HG03095 (cell line): Measurements from ENCODE around the gene BAZ1B.
"Not testable (repeated sequence)": the region's sequence is repeated elsewhere in the genome, so short reads cannot be mapped to it uniquely, and the experiment has no call there.

Experiments
- ATAC-seq: cut with Tn5 transposase; IDR thresholded peaks from one replicate; pipeline ENCODE4 v1.9.1; 2021; ENCODE audit warnings: moderate library complexity; ENCODE audit not compliant: unreplicated experiment

Gene BAZ1B

DNA sequence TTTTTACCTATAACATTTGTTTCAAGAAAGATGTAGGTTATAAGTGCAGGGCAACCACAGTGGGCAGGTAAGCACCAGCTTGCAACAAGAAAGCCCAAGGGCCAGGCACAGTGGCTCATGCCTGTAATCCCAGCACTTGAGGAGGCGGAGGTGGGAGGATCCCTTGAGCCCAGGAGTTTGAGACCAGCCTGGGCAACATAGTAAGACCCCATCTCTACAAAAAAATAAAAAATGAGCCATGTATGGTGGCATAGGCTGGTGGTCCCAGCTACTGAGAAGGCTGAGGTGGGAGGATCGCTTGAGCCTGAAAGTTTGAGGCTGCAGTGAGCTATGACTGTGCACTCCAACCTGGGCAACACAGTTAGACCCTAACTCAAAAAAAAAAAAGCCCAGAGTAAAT is 22.6 kb upstream of the BAZ1B start:
- no peak for ATAC-seq

DNA sequence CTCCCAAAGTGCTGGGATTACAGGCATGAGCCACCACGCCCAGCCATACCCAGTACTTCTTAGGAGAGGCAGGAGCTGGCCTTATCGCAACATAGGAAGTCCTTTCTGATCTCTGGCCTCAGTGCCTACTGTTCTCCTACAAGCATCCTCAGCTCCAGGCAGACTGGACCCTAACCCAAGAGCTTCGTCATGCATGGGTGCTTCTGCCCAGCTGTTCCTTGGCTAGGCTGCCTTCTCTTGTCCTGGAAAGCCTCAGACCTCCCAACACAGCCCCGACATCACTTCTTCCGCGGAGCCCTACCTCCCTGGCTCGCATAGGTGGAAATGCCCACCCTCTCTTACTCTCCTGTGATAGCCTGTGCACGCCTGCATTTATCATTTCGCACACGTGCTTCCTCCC is 19.6 kb upstream of the BAZ1B start:
- no peak for ATAC-seq

DNA sequence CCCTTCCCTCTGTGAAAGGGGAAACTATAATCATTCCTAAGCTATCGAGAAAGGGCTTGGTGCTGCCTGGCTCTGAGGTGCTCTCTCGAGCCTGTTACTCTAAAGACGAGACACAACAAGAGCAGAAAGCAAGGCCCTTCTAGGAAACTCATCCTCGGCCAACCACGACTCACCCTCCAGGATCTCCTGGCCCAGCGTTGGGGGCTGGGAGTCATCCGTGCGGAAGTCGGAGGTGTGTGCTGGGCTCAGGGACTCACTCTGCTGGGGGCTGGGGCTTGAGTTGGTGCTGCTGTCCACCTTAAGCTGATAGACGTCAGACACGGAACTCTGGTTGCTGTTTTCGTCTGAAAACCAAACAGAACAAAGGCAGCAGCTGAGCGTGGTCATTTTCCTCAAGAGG is 17.6 kb upstream of the BAZ1B start:
- ATAC-seq = no peak

DNA sequence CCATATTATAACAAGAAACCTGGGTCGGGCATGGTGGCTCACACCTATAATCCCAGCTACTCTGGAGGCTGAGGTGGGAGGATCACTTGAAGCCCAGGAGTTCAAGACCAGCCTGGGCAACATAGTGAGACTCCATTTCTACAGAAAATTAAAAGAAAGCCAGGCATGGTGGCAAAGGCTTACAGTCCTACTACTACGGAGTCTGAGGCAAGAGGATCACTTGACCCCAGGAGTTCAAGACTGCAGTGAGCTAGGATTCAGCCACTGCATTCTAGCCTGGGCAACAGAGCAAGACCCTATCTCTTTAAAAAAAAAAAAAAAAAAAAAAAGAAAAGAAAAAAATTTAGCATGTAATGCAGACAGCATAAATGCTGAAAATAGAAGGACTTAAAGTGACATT is 16.4 kb upstream of the BAZ1B start:
- ATAC-seq = not testable (repeated sequence)

DNA sequence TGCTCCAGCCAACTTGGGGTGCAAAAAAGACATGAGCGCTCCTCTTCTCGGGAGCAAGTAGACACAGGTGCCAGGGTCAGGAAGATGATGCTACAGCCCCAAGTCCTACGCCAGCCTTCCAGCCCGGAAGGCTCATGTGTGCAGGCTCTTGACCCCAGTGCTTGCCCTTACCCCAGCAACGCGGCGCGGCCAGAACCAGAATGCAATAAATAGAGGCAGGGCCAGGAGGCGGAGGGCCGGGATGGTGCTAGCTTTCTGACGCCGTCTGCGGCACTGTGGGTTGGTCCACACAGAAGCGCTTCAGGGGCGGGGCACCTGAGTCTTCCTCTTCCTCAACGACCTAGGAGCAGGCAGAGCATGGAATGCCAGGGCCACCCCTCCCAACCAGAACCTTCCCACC is 15.0 kb upstream of the BAZ1B start:
- ATAC-seq = no peak

DNA sequence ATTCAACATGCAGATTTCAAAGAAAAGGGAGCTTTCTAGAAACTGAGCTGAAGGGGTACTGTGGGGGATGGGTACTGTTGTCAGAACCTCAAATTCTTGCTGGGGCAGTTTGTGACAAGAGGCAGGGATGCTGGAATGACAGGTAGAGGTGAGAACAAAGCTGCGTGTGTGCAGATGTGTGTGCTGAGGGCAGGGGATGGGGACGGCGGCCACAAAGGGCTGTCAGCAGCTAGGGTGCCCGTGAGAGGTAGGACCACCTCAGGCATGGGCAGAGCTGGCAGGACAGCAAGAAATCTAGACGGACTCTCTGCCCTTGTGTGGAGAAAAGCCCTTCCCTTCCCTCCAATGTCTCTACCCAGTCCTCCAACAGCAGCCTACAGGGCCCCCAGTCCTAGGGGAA is 14.4 kb upstream of the BAZ1B start:
- ATAC-seq = no peak

DNA sequence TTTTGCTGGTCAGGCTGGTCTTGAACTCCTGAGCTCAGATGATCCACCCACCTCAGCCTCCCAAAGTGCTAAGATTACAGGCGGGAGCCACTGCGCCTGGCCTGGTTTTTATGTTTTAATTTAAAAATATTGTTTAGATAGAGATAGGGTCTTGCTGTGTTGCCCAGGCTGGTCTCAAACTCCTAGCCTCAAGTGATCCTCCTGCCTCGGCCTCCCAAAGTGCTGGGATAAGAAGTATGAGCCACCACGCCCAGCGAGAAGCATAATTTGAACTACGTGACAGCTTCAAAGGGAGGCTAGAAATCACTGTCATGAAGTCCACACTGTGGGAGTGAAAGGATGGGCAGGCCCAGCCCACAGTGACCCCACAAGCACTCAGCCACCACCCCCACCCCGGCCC is 13.8 kb upstream of the BAZ1B start:
- not testable (repeated sequence) for ATAC-seq

DNA sequence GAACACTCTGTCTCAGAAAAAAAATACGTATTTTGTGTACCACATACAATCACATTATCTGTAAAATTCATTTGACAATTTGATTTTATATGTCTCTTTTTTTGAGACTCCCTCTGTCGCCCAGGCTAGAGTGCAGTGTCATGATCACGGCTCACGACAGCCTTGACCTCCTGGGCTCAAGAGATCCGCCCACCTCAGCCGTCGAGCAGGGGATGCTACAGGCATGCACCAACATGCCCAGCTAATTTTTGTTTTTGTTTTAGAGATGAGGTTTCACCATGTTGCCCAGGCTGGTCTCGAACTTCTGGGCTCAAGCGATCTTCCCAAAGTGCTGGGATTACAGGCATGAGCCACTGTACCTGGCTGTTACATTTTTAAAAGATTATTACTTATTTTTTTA is 11.6 kb upstream of the BAZ1B start:
- ATAC-seq = no peak

DNA sequence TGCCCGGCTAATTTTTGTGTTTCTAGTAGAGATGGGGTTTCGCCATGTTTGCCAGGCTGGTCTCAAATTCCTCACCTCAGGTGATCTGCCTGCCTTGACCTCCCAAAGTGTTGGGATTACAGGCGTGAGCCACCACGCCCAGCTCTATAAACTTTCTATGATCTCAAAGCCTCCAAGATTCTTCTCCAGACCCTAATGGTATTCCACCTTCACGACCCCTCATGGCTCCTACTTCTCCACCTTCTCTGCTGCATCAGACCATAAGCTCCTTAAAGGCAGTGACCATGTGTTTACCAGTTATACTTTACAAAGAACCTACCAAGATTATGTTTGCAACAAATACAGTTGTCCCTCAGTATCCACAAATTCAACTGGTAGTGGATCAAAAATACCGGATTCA is 10.1 kb upstream of the BAZ1B start:
- no peak for ATAC-seq

DNA sequence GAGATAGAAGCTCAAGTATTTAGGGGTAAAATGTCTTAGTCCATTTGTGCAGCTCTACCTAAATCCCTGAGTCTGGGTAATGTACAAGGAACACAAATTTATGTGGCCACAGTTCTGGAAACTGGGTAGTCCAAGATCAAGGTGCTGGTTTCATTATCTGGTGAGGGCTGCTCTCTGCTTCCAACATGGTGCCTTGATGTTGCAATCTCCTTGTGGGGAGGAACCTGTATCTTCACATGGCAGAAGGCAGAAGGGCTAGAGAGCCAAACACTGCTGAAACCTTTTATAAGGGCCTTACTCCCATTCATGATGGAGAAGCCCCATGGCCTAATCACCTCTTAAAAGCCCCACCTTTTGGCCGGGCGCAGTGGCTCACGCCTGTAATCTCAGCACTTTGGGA is 8.7 kb upstream of the BAZ1B start:
- no peak for ATAC-seq

DNA sequence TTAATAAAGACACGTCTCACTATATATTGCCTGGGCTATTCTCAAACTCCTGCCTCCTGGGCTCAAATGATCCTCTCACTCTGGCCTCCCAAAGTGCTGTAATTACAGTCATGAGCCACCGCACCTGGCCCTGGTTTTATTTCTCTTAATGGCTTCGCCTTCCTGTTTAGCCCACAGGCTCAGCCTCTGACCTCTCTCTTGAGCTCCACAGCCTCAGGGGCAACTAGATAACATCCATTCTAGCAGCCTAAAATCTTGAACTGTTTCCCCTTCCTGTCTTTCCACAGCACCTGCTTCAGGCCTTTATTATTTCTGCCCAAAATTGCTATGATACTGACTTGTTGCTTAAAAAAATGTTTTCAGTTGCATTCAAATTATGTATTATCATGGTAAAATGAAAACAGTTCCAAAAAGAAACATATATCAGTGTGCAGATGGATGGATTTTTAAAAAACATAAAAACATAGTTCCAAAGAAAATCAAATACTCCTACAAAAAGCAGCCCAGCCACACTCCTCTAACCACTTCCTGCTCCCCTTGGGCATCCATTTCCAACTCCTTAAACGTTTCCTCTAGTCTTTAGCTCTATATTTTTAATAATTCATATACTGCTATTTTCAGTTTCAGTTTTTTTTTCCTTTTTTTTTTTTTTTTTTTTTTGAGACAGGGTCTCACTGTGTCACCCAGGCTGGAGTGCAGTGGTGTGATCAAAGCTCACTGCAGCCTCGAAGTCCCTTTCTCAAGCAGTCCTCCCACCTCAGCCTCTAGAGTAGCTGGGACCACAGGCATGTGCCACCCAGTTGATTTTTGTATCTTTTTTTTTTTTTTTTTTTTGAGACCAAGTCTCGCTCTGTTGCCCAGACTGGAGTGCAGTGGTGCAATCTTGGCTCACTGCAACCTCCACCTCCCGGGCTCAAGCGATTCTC is 5.1 kb upstream of the BAZ1B start:
- ATAC-seq = no peak

DNA sequence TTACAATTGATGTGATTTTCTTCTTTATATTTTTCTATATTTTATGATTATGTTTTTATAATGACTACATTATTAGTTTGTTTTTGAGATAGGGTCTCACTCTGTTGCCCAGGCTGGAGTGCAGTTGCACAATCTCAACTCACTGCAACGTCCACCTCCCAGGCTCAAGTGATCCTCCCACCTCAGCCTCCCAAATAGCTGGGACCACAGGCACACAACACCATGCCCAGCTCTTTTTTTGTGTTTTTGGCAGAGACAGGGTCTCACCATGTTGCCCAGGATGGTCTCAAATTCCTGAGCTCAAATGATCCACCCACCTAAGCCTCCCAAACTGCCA is 4.0 kb upstream of the BAZ1B start:
- ATAC-seq = not testable (repeated sequence)

DNA sequence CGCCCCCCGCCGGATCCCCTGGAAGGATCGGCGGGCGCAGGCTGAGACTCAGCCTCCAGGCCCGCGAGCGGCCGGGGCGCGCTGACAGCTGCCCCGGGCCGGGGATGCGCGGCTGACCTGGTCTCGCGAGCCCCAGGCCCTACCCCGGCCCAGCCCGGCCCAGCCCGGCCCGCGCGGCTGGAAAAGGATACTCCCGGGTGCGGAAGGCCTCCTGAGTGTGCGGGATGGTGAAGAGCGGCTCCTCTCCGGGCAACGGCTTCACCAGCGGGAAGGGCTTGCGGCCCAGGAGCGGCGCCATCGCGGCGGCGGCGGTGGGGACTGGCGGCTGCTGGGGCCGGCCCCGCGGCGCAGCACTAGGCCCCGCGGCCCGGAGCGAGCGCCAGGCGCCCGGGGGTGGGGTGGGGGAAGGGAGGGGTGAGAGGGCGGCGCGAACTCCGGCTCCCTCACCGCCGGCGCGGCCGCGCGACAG is 423 bp downstream of the BAZ1B start:
- ATAC-seq = peak; percentile 41

DNA sequence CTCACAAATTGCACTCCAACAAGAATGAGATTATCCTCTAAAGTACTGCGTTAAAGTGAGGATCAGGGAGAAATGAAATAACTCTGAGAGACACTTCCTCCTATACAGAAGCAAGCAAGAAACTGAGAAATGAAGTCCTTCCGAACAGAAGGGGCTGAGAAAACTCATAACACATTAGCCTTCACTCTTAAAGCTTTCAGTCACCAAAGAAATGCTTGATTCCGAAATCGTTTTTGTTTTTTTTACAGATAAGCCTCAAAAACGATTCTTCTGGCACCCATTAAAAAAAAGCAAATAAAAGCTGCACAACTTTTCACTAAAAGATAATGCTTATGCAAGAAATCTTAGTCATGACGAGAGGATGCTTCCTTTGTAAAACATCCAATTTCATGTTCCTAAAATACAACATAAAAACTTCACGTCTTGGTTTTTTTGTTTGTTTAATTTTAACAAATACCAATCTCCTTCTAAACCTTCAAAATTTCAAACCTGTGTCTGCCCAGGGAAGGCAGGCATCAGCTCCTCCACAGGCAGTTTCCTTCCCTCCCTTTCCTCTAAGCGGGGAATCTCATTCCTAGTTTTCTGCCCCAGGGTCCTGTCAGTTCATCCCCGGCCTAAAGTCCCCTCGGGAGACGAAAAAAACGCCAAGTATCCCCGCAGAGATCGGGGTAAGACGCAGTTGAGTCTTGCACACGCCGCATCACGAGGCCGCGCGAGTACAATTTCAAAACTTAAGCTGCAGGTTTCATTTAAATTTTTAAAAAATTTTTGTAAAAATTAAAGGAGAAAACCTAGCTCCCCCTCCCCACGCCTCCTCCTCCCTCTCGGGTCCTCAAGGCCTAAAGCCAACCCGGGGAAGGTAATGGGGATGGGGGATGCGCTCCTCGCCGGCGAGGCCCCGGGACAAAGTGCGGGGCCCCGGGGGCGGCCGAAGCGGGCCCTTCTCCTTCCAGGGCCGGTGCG is 1.1 kb downstream of the BAZ1B start:
- peak; percentile 3 for ATAC-seq

DNA sequence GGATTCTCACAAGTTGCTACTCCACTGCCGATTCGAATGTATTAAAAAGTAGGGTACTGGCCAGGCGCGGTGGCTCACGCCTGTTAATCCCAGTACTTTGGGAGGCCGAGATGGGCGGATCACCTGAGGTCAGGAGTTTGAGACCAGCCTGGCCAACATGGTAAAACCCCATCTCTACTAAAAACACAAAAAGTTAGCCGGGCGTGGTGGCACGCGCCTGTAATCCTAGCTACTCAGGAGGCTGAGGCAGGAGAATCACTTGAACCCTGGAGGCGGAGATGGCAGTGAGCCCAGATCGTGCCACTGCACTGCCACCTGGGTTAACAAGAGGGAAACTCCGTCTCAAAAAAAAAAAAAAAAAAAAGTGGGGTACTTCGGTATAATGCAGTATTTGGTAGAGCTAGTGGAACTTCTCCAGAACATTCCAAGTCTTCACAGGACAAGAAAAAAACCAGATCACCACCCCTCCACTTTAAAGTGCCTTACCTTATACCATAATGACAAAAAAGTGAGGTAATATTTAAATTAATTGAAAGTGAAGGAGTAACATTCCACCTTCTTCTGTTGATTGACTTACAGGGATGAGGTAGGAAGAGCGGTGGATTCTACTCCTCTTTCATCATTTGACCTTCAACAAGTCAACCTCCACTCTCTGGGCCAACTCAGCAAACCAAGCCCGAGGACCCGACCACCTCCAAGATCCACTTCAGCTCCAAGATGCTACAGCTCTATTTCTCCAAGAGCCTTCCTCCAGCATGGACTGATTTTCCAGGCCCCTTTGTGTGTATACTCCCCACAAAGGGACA is 2.0 kb downstream of the BAZ1B start:
- ATAC-seq = no peak

DNA sequence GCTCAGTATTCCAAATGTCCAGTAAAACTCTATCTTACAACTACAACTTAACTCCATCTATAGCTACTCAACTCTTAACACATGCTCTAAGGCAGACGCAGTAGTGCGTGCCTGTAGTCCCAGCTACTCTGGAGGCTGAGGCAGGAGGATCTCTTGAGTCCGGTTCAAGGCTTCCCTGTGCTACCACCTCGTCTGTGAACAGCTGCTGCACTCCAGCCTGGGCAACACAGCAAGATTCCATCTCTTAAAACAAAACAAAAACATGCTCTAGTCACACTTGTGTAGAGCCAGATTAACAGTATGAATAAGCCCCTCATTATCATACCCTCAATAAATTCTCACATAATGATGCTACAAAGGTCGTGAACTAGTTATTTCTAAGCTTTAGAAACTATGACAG is 3.6 kb downstream of the BAZ1B start:
- no peak for ATAC-seq

DNA sequence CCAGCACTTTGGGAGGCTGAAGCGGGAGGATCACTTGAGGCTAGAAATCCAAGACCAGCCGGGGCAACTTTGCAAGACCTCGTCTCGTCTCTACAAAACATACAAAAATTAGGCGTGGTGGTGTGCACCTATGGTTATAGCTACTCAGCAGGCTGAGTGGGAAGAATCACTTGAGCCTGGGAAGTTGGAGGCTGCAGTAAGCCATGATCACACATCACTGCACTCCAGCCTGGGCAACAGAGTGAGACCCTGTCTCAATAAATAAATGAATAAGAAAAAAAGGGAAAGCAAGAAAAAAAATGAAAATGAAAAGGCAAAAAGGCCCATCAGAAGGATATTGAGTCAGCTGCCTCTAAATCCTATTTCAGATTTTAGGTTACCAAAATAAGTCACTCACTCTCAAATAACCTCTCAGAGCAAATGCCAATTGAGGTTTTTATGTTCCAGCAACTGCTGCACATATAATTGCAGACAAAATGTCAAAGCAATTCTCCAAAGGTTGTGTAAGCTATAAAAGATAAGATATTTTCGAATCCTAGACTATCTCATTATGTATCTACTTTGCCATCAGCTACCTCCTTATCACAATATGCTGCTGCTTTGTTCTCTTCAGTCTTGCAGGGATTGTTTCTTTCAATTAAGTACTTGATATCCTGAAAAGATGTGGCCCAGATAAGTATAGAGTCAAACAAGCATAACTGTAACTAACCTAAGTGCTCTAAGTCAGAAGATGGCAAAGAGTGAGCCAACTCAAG is 4.7 kb downstream of the BAZ1B start:
- no peak for ATAC-seq

DNA sequence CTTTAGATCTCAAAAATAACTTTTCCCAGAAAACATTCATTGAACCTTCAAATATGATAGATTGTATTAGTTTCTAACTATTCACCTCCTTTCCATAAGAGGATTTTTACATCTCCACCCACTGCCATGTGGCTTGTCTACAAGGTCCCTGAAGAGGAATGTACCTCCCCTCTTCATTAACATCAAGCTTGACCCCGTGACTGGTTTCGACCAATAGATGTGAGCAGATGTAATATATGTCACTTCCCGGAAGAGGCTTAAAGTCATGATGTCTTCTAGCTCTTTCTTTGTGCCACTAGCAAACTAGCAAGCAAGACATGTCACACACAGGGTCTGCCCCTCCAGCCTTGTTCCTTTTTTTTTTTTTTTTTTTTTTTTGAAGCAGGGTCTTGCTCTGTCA is 6.9 kb downstream of the BAZ1B start:
- ATAC-seq = no peak

DNA sequence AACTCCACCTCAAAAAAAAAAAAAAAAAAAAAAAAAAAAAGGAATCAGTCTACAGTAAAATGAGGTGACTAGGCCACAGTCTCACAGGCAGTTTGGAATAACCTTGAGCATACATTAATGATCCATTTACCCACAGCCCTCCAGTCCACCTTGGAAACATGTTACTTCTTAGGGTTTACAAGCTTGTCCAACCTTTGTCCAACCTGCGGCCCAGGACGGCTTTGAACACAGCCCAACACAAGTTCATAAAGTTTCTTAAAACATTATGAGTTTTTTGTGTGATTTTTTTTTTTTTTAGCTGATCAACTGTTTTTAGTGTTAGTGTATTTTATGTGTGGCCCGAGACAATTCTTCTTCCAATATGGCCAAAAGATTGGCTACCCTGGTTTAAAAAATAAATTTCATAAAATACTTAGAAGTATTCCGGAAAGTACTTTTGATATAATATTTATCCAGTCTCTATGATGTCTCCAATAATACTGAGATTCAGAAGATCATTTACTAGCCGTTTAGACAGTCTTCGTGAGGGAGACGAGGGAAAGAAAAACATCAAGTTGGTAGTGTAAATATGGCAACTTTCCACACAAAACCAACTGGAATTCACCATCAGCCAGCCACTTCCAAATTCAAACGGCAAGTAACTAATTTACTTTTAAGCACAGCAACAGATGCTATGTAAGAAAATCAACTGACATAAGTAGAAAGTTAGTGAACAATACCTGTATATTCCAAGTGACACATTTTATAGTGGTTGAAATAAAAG is 9.9 kb downstream of the BAZ1B start:
- no peak for ATAC-seq

DNA sequence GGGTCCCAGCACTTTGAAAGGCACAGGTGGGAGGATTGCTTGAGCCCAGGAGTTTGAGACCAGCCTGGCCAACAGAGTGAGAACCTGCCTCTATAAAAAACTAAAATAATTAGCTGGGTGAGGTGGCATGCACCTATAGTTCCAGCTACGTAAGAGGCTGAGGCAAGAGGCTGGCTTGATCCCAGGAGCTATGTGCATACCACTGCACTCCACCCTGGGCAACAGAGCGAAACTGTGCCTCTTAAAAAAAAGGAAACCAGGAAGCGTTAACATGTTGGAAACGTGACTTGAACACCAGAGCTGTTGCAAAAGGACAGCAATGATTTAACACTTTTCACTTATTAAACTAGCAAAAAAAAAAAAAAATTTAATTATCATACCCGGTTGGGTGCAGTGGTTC is 12.6 kb downstream of the BAZ1B start:
- no peak for ATAC-seq
